RWPE1 (cell line): ENCODE data around the gene MYO10.

Experiments
- CTCF ChIA-PET: fragments of 350-600 bp; sonication (Branson Sonifier 250); formaldehyde crosslinking; extraction: SDS; loops from one replicate; lab custom pipeline; 2021; lab: Yijun Ruan, JAX
- POLR2A ChIA-PET: fragments of 400-600 bp; formaldehyde crosslinking; extraction: SDS; loops from one replicate; lab custom pipeline; 2020; ENCODE audit warnings: antibody characterized with exemption; ENCODE audit not compliant: low non-redundant PET; lab: Yijun Ruan, JAX
- DNase-seq: peaks from one replicate; pipeline ENCODE4 v3.0.0; 2012; ENCODE audit warnings: low spot score
- H3K27ac ChIP-seq: fragments of 450-650 bp; 2 replicates; pipeline ENCODE4 v1.5.1; 2017
- TF ChIP-seq, protein P1 (sequence below): fragments of 450-650 bp; conservative IDR thresholded peaks from 2 replicates; pipeline ENCODE4 v1.5.1; 2017; ENCODE audit warnings: low read depth, mild to moderate bottlenecking

Gene MYO10

DNA sequence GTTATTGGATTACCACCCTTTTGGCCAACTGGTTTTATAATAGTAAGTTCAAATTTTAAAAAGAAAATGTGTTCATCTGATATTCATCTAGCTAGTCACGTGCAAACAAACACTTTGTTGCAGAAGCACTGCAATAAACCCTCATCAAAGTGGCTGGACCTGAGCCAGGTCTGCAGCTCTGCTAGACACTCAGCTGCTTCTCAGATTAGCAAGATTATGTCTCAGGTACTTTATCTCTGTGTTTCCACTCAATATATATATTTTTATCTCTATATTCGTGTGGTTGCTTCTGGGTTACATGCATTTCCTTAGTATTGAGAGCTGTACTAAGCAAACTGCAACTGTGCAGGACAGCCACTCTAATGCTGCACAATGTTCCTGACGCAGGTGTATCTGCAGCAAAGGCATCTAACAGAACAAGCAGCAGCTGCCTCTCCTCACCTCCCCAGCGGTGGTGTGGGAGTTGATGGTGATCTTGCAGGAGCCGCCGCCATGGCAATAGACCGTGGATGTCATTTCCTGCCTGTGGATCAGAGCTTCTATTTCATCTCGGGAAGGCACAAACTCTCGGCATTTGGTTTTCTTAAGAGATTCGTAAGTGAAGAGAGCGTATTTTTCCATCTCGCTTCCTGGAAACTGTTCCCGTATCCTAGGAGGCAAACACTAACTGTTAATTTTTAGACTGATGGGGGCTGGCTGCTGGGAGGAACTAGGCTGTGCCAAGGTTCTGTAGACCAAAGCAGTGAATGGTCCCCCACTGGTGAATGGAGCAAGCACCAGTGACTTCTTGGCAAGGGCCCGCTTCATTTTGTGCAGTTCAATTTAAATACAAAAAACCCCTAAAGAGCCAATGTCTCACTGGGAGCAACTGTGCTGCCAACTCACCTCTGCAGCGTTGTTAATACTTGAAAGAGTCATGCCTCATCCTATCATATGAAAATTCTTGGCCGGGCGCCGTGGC lies 262.6 kb downstream of the MYO10 start:
- CTCF ChIA-PET = interaction anchor here (0.6 to 0.7 kb wide), 2 partner anchors 394 to 1480 kb away, joined by 3 to 9 read pairs; no protein-coding TSS in a partner anchor
- DNase-seq = no peak
- H3K27ac ChIP-seq = peak overlapping the region; percentile 40
- POLR2A ChIA-PET = no interaction called here
- TF ChIP-seq, protein P1, sequence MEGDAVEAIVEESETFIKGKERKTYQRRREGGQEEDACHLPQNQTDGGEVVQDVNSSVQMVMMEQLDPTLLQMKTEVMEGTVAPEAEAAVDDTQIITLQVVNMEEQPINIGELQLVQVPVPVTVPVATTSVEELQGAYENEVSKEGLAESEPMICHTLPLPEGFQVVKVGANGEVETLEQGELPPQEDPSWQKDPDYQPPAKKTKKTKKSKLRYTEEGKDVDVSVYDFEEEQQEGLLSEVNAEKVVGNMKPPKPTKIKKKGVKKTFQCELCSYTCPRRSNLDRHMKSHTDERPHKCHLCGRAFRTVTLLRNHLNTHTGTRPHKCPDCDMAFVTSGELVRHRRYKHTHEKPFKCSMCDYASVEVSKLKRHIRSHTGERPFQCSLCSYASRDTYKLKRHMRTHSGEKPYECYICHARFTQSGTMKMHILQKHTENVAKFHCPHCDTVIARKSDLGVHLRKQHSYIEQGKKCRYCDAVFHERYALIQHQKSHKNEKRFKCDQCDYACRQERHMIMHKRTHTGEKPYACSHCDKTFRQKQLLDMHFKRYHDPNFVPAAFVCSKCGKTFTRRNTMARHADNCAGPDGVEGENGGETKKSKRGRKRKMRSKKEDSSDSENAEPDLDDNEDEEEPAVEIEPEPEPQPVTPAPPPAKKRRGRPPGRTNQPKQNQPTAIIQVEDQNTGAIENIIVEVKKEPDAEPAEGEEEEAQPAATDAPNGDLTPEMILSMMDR = no peak

DNA sequence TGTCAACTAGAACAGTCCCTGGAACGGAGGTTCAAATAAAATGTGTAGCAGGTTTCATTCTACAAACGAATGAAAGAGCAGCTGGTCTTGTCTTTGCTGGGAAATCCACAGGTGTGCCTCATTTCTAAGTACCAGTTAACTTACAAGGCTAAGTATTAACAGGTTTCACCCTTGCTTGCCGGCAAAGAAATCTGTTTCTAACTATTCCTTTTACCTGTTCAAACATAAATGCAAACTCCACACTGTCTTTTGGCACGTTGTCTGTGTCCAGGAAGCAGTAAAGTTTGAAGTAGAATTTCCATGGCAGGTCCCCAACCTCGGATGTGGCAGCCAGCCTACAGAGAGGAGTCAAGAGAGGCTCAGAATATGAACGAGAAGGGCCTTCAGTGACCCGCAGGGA lies 264.9 kb downstream of the MYO10 start:
- no peak overlapping the region for H3K27ac ChIP-seq
- TF ChIP-seq, protein P1 = no peak
- ChIA-PET CTCF (no interaction called here), POLR2A (no interaction called here)
- no peak for DNase-seq

DNA sequence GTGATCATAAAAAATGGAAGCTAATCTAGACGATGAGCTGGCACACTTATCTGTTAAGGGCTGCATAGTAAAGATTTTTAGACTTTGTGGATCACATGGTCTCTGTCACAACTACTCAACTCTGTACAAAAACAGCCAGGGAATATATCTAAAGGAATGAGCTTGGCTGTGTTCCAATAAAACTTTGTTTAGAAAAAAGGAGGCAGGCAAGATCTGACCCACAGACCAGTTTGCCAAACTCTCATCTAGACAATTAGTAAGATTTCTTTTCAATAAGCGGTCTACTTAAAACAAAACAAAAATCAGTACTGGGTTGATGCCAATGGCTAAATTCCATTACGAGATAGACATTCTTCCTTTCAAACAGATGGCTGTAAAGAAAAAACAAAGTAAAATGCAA lies 266.3 kb downstream of the MYO10 start:
- no peak overlapping the region for H3K27ac ChIP-seq
- no peak for DNase-seq
- TF ChIP-seq, protein P1 = no peak
- POLR2A ChIA-PET = no interaction called here
- CTCF ChIA-PET = no interaction called here

DNA sequence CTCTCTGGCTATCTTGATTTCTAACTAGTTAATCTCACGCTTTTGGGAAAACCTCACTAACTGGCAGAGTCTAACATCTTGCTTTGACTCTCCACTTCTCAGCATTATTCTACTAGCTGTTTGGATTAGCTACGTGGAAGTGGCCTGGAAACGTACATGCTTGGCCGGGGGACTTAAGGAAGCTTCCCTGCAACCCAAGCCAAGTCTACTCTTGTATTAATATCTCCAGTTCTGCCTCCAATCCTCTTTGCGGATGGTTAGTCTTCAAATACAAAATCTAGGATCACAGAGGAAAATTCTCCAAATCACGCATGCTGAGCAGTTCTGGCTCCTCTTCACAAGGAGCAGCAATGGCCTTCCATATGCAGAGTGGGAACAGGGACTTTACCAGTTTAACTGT lies 267.5 kb downstream of the MYO10 start:
- DNase-seq = no peak
- POLR2A ChIA-PET = no interaction called here
- CTCF ChIA-PET = interaction anchor here (0.9 kb wide), 1 partner anchor 90 kb away, joined by 4 read pairs; no protein-coding TSS in a partner anchor
- no peak overlapping the region for H3K27ac ChIP-seq
- TF ChIP-seq, protein P1 = no peak

DNA sequence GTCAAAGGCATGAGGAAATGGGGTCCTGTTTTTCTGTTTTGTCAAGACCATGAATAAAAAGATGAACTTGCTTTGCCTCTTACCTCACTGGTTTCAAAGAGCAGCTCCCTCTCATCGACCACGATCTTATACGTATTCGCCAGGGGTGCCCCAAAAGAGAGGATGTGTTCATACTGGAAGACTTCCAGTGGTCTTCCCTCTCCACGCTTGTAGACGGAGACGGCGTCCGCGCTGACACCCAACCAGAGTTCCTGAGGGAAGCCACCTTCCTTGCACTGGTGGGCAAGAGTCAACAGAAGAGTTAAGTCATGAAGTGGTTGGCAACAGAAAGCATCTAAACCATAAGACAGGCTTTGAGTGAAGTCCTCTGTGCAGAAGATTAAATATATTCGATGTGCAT lies 267.9 kb downstream of the MYO10 start:
- CTCF ChIA-PET = interaction anchor here (0.9 to 1.8 kb wide), 2 partner anchors 90 to 178 kb away, joined by 4 to 5 read pairs; no protein-coding TSS in a partner anchor

DNA sequence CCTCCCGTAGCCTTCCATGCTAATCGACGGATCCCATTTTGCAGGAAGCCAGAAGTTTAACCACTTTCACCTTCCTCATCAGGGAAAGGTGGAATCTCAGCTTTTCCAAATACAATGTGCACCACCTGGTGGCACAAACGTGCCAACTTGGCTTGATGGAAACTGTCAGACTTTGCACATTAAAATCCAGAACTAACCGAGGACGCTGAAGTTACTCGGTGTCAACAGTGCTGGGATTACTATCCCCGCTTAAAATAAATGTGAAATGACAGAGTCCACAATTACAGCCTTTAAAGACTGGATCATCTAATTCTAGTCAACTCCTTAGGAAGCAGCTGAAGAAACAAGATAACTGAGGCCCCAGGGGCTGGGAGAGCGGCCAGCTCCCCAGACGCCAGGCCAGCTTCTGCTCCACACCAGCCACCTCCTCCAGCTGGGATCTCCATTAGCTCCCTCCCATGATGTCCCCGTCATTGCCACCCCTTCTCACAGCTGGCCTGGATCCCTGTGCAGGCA lies 269.1 kb downstream of the MYO10 start:
- H3K27ac ChIP-seq = 0 out of 2 replicates have a peak overlapping the region, but pooled peaks have one; percentile 4
- DNase-seq = no peak
- ChIA-PET POLR2A (interaction anchor here (0.6 kb wide), 1 partner anchor 673 kb away, joined by 3 read pairs; no protein-coding TSS in a partner anchor), CTCF (interaction anchor here (0.8 to 1.8 kb wide), 4 partner anchors 10 to 524 kb away, joined by 3 to 8 read pairs (median 5); no protein-coding TSS in a partner anchor)
- TF ChIP-seq, protein P1 = no peak; the same call in 1 of the 2 replicates

More for the DNA sequence above, 267.9 kb downstream of the MYO10 start:
- POLR2A ChIA-PET = no interaction called here
- no peak for DNase-seq
- TF ChIP-seq, protein P1 = no peak
- no peak overlapping the region for H3K27ac ChIP-seq
